Activated CD4-positive, alpha-beta T cell treated with anti-CD3 and anti-CD28 coated beads, Interleukin-2, amount 50 U/mL, for 48 hours (primary cell): ENCODE data around the gene SYDE2.
"Not testable (repeated sequence)": the region's sequence is repeated elsewhere in the genome, so short reads cannot be mapped to it uniquely, and the experiment has no call there.

Experiments used
- DNase-seq, 2 experiments: peaks; one replicate each; pipeline ENCODE4 v3.0.0-alpha.2; 2020

Gene SYDE2

GRCh38 chr1:85168884-85169283 lies 31.9 kb downstream of the SYDE2 start:
- DNase-seq: no peak

- no peak for DNase-seq
Measured at GRCh38 chr1:85166351-85166750, 34.5 kb downstream of the SYDE2 start.

GRCh38 chr1:85158910-85159309 lies 41.9 kb downstream of the SYDE2 start:
- DNase-seq: no peak

GRCh38 chr1:85157436-85157835 lies 43.4 kb downstream of the SYDE2 start:
- no peak for DNase-seq

GRCh38 chr1:85153149-85153891 lies 47.5 kb downstream of the SYDE2 start:
- DNase-seq: no peak

GRCh38 chr1:85151446-85151845 lies 49.4 kb downstream of the SYDE2 start:
- DNase-seq: no peak

DNA sequence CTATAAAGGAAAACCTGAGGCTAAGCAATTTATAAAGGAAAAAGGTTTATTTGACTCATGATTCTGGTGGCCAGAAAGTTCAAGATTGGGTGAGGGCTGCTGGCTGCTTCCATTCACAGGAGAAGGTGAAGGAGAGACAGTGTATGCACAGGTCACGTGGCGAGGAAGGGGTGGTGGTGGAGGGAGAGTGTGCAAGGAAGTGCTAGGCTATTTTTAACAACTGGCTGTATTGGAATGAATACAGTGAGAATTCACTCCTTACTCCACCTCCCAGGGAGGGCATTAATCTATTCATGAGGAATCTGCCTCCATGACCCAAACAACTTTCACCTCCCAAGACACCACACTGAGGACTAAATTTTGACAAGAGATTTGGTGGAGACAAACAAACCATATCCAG lies 51.0 kb downstream of the SYDE2 start:
- DNase-seq: no peak

GRCh38 chr1:85148524-85149250 lies 52.1 kb downstream of the SYDE2 start:
- peak in 1 of 2 experiments; percentile 8 for DNase-seq

GRCh38 chr1:85146972-85147359 lies 53.9 kb downstream of the SYDE2 start:
- DNase-seq: no peak

DNA sequence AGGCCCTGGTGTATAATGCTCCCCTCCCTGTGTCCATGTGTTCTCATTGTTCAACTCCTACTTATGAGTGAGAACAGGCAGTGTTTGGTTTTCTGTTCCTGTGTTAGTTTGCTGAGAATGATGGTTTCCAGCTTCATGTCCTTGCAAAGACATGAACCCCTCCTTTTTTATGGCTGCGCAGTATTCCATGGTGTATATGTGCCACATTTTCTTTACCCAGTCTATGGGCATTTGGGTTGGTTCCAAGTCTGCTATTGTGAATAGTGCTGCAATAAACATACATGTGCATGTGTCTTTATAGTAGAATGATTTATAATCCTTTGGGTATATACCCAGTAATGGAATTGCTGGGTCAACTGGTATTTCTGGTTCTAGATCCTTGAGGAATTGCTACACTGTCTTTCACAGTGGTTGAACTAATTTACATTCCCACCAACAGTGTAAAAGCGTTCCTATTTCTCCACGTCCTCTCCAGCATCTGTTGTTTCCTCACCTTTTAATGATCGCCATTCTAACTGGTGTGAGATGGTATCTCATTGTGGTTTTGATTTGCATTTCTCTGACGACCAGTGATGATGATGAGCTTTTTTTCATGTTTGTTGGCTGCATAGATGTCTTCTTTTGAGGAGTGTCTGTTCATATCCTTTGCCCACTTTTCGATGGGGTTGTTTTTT lies 54.4 kb downstream of the SYDE2 start:
- DNase-seq: not testable (repeated sequence)

- DNase-seq: no peak
Measured at GRCh38 chr1:85144351-85144750, 56.5 kb downstream of the SYDE2 start.

- DNase-seq: no peak
Measured at GRCh38 chr1:85142753-85143152, 58.1 kb downstream of the SYDE2 start.

- DNase-seq: not testable (repeated sequence)
Measured at GRCh38 chr1:85138439-85138838, 62.4 kb downstream of the SYDE2 start.

GRCh38 chr1:85137660-85138059 lies 63.2 kb downstream of the SYDE2 start:
- no peak for DNase-seq

GRCh38 chr1:85135392-85135798 lies 65.4 kb downstream of the SYDE2 start:
- DNase-seq: no peak

DNA sequence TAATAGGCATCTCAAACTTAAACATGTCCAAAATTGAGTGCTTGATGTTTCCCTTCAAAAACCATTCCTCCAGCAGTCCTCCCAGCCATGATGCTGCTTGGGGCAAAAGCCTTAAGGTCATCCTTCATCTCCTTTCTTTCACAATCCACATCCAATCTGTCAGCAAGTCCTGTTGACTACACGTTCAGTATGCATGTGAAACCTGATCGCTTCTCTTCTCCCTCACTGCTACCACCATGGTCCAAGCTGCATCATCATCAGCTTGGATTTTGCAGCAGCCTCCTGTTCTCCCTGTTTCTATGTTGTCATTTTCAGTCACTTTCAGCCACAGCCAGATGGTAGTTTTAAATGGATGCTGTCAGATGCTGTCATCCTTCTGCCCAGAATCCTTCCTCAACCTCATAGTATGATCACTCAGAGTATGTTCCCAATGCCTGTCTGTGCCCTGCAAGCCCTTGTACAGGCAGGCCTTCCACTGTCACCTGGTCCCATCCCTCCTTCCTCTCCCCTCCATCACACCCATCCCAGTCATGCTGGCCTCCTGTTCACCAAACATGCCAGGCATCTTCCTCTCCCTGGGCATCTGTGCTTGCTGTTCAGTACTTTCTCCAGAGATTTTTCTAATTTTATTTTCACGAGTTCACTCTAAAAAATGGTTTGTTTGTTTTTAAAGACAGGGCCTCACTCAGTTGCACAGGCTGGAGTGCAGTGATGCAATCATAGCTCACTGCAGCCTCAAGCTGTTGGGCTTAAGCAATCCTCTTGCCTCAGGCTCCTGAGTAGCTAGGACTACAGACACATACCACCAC lies 66.0 kb downstream of the SYDE2 start:
- no peak for DNase-seq

DNA sequence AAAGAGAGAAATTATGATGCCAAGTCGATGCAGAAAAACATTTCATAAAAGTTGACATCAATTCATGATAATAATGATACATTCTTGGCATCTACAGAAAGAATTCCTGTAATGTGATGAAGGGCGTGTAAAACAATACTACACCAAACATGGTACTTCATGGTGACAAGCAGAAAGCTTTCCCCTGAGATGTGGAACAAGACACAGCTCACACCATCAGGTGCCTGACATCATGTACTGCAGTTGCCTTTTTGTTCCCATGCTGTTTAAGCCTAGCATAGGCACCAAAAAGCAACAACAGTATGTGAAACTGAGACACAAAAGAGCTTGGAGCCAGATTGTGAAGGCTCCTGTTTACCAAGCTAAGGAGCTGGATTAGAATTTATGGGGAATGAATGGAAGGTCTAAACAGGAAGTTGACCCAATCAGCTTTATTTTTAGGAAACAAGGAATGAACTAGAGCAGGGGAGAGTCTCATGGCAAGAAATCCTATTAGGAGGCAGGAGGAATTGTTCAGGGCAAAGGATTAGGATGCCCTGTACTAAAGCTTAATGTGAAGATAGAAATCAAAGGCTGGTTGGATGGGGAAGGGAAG lies 67.2 kb downstream of the SYDE2 start:
- no peak for DNase-seq

GRCh38 chr1:85132078-85132720 lies 68.6 kb downstream of the SYDE2 start:
- no peak for DNase-seq

- no peak for DNase-seq
Measured at GRCh38 chr1:85128316-85128715, 72.5 kb downstream of the SYDE2 start.

GRCh38 chr1:85125891-85126290 lies 74.9 kb downstream of the SYDE2 start:
- DNase-seq: no peak

DNA sequence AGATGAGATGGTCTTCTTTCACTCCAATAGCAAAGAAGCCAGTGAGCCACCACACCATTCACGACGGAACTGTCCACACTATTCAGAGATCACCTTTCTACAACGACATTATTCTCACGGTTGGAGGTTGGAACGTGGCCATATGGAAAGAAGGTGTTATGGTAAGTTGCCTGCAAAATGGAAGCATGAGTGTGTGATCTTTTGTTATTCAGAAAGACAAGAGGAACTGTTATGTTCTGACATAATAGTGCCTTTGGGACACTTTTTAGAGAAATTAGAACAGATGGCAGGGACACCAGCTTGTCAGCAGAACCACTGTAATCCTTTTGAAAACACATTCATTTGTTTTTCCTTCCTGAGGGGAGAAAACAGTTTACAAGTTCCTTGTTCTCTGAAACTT lies 76.7 kb downstream of the SYDE2 start:
- DNase-seq: no peak

GRCh38 chr1:85122169-85122568 lies 78.6 kb downstream of the SYDE2 start:
- DNase-seq: no peak
